Measurements from ENCODE around the gene DOCK1. TPM values are rescaled to one million over a fixed set of nuclear protein-coding genes. Genes with fewer than 3 reads are reported as not detected.

Gene DOCK1
- total RNA-seq, 1 donor from 2014 or later: 16.8 TPM

DNA sequence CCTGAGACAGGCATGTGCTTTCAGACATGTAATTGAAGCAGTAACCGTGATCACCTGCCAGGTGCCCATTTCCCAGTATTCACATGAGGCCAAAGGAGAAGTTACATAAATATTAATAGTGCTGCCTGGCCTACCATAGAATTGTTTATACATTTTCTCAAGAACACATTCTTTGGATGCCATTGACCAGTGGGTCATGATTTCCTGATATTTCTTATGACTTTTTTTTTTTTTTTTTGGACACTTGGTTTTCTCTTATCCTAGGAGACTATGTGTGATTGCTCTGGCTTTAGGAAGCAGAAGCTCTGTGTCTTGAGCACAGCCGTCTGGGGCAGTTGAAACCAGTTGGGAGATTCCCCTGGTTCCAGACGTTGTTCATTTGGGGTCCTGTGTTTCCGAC lies 500.0 kb downstream of the DOCK1 start:
- no peak overlapping the region for H3K27ac ChIP-seq (replicated peaks)
- H3K36me3 ChIP-seq: peaks cover 18% of the 10 kb centered on the region
- no peak for DNase-seq
- H3K9me3 ChIP-seq (replicated peaks): no peaks in the 10 kb centered on the region
- no peaks in the 10 kb centered on the region for H3K4me1 ChIP-seq
- intact Hi-C loops (cut with micrococcal nuclease): no loop called here
- no peaks in the 10 kb centered on the region for H3K27me3 ChIP-seq (ENCODE audit: low read depth)
- no peak overlapping the region for H3K4me3 ChIP-seq
- TF ChIP-seq, protein P1, sequence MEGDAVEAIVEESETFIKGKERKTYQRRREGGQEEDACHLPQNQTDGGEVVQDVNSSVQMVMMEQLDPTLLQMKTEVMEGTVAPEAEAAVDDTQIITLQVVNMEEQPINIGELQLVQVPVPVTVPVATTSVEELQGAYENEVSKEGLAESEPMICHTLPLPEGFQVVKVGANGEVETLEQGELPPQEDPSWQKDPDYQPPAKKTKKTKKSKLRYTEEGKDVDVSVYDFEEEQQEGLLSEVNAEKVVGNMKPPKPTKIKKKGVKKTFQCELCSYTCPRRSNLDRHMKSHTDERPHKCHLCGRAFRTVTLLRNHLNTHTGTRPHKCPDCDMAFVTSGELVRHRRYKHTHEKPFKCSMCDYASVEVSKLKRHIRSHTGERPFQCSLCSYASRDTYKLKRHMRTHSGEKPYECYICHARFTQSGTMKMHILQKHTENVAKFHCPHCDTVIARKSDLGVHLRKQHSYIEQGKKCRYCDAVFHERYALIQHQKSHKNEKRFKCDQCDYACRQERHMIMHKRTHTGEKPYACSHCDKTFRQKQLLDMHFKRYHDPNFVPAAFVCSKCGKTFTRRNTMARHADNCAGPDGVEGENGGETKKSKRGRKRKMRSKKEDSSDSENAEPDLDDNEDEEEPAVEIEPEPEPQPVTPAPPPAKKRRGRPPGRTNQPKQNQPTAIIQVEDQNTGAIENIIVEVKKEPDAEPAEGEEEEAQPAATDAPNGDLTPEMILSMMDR (IDR thresholded peaks at IDR 0.05; ENCODE audit: borderline replicate concordance): no peak

DNA sequence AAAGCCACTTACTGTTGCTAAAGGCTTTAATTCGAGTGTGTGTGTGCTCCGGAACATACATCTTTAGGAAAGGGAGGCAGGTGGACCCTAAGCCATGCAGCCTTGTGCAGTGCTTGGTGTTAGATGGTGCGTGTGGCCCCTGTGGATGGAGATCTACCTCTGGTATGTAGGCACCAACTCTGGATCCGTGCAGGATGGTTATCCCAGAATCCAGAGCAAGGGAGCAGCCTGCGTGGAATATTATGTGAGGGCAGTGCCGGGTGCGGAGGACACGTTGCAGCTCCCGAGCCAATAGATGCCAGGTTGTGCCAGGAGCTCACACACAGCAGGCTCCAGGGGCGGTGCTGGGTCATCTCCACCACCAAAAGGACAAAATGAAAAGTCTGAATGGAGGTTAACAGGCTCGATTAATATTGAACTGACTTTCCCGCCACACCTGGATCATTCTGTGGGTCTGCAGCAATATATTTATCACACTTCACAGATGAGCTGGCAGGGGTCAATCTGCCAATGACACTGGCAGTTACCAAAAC lies 500.9 kb downstream of the DOCK1 start:
- no peaks in the 10 kb centered on the region for H3K27me3 ChIP-seq (ENCODE audit: low read depth)
- H3K9me3 ChIP-seq (replicated peaks): no peaks in the 10 kb centered on the region
- H3K4me3 ChIP-seq: no peak overlapping the region
- peaks cover 27% of the 10 kb centered on the region for H3K36me3 ChIP-seq
- H3K4me1 ChIP-seq: no peaks in the 10 kb centered on the region
- TF ChIP-seq, protein P1 (IDR thresholded peaks at IDR 0.05; ENCODE audit: borderline replicate concordance): no peak
- DNase-seq: no peak
- no peak overlapping the region for H3K27ac ChIP-seq (replicated peaks)
- intact Hi-C loops (cut with micrococcal nuclease): no loop called here

DNA sequence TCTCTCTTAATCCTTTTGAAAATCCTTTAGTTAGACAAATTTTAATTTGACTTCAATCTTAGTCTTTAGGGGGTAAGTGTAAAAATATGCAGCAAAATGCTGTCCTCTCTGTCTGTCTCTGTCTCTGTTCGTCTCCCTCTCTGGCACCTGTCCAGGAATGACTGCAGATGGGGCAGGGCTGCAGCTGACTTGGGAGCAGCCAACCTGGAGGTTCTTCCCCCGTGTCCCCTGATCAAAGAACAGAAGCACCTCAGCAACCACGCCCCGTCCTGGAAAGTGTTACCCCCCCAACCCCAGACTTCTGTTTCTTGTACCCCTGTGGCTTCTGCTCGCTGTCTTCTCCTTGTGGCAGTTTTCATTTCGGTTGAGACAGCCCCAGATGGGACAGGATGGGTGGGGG lies 502.3 kb downstream of the DOCK1 start:
- Histone ChIP-seq H3K9me3 (replicated peaks) (no peaks in the 10 kb centered on the region), H3K27me3 (ENCODE audit: low read depth) (no peaks in the 10 kb centered on the region), H3K4me1 (no peaks in the 10 kb centered on the region), H3K27ac (replicated peaks) (no peak overlapping the region), H3K4me3 (no peak overlapping the region), H3K36me3 (peaks cover 35% of the 10 kb centered on the region)
- intact Hi-C loops (cut with micrococcal nuclease): no loop called here
- no peak for DNase-seq
- TF ChIP-seq, protein P1 (IDR thresholded peaks at IDR 0.05; ENCODE audit: borderline replicate concordance): no peak

DNA sequence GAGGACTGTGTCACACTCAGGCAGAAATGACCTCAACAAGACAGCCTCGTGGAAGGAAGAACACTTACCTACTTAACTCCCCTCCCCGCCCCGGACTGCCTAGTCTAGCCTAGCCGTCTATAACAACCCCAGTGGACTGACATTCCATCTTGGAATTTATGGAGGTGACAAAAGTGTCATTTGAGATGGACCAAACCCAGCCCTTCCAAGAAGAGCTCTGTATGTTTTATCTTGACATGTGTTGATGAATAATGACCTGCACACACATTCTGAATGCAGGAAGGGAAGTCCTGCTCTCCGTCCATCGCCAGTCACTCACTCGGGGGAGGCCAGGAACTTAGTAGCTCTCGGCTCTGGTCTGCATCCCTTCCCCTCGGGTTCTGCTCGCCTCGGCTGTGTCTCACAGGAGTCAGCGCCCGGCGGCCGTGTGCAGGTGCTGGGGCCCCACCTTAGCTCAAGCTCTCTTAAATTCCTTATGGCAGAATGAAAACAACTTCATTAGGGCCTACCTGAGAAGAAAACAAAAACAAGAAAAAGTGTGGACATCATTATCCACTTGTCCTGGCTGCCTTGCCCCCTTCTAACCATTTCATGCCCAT lies 503.0 kb downstream of the DOCK1 start:
- intact Hi-C loops (cut with micrococcal nuclease): no loop called here
- H3K4me3 ChIP-seq: no peak overlapping the region
- peaks cover 35% of the 10 kb centered on the region for H3K36me3 ChIP-seq
- H3K9me3 ChIP-seq (replicated peaks): no peaks in the 10 kb centered on the region
- H3K27me3 ChIP-seq (ENCODE audit: low read depth): no peaks in the 10 kb centered on the region
- H3K4me1 ChIP-seq: no peaks in the 10 kb centered on the region
- TF ChIP-seq, protein P1 (IDR thresholded peaks at IDR 0.05; ENCODE audit: borderline replicate concordance): no peak
- no peak for DNase-seq
- no peak overlapping the region for H3K27ac ChIP-seq (replicated peaks)

DNA sequence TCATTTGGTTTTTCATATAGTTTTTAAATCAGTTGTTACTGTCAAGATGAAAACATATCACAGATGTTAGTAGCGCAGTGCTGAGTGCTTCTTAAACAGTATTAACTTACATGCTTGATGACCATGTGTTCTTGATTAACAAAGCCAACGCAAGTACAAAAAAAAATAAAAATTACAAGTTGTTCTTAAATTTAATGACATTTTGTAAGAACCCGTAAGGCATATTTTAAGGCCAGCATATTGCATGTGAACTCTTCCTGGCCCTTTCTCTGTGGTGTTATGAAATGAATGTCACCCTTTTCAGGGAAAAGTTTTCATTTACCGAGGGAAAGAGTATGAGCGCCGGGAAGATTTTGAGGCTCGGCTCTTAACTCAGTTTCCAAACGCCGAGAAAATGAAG lies 503.5 kb downstream of the DOCK1 start:
- intact Hi-C loops (cut with micrococcal nuclease): no loop called here
- H3K9me3 ChIP-seq (replicated peaks): no peaks in the 10 kb centered on the region
- no peak for DNase-seq
- no peak overlapping the region for H3K27ac ChIP-seq (replicated peaks)
- no peaks in the 10 kb centered on the region for H3K27me3 ChIP-seq (ENCODE audit: low read depth)
- no peaks in the 10 kb centered on the region for H3K4me1 ChIP-seq
- TF ChIP-seq, protein P1 (IDR thresholded peaks at IDR 0.05; ENCODE audit: borderline replicate concordance): no peak
- no peak overlapping the region for H3K4me3 ChIP-seq
- peaks cover 35% of the 10 kb centered on the region for H3K36me3 ChIP-seq

Data from left ventricle myocardium inferior (tissue), 1 donor.